Smooth muscle cell (in vitro differentiated cells): Measurements from ENCODE around the gene CACNA2D2. TPM values are rescaled to one million over a fixed set of nuclear protein-coding genes. Genes with fewer than 3 reads are reported as not detected.

Source experiments
- DNase-seq: peaks from one replicate; lab custom pipeline; 2025; ENCODE audit not compliant: unreplicated experiment; lab: John Stamatoyannopoulos, UW
- H2AFZ ChIP-seq: fragments of 200-600 bp; sonication (generic); 2 replicates; pipeline ENCODE4 v1.6.0; 2016; ENCODE audit warnings: antibody characterized with exemption, low read depth, mild to moderate bottlenecking
- H3F3A ChIP-seq: fragments of 200-600 bp; sonication (generic); 2 replicates; pipeline ENCODE4 v1.6.0; 2017; ENCODE audit warnings: antibody characterized with exemption, low read depth
- H3K27ac ChIP-seq: fragments of 200-600 bp; sonication (generic); 2 replicates; pipeline ENCODE4 v1.5.1; 2016; ENCODE audit warnings: low read depth, mild to moderate bottlenecking
- H3K27me3 ChIP-seq: fragments of 200-600 bp; sonication (generic); 2 replicates; pipeline ENCODE4 v1.6.1; 2016; ENCODE audit warnings: low read depth, mild to moderate bottlenecking
- H3K36me3 ChIP-seq: fragments of 200-600 bp; sonication (generic); 2 replicates; pipeline ENCODE4 v1.5.1; 2016; ENCODE audit warnings: low read depth
- H3K4me1 ChIP-seq: fragments of 200-600 bp; sonication (generic); 2 replicates; pipeline ENCODE4 v1.5.1; 2016; ENCODE audit warnings: low read depth
- H3K4me2 ChIP-seq: fragments of 200-600 bp; sonication (generic); 2 replicates; pipeline ENCODE4 v1.6.0; 2016; ENCODE audit warnings: mild to moderate bottlenecking
- H3K4me3 ChIP-seq: fragments of 200-600 bp; sonication (generic); 2 replicates; pipeline ENCODE4 v1.5.1; 2016; ENCODE audit warnings: mild to moderate bottlenecking
- H3K79me2 ChIP-seq: fragments of 200-600 bp; sonication (generic); 2 replicates; pipeline ENCODE4 v1.6.0; 2016; ENCODE audit warnings: low read depth, mild to moderate bottlenecking
- H3K9ac ChIP-seq: fragments of 200-600 bp; sonication (generic); 2 replicates; pipeline ENCODE4 v1.6.0; 2016; ENCODE audit warnings: low read depth
- H3K9me3 ChIP-seq: fragments of 200-600 bp; sonication (generic); replicated peaks from 2 replicates; pipeline ENCODE4 v1.5.1; 2016; ENCODE audit warnings: low read depth
- H4K20me1 ChIP-seq: fragments of 200-600 bp; sonication (generic); 2 replicates; pipeline ENCODE4 v1.6.0; 2016; ENCODE audit warnings: low read depth
- CTCF ChIP-seq: fragments of 200-600 bp; sonication (generic); IDR thresholded peaks from 2 replicates; pipeline ENCODE4 v1.5.1; 2017; ENCODE audit warnings: borderline replicate concordance, mild to moderate bottlenecking, antibody characterized with exemption; ENCODE audit not compliant: insufficient read depth, poor library complexity, severe bottlenecking
- WGBS: methylation state at CpG from one replicate; pipeline ENCODE4 v1.1.7; 2016; ENCODE audit warnings: low lambda C conversion rate; 5-methylcytosine and 5-hydroxymethylcytosine counted together
- polyA plus RNA-seq: library from polyadenylated mRNA; unstranded; fragments of >200 nt; fragmentation: Nextera tagmentation; extraction: Ambion mirVana; gene quantifications from 2 replicates; pipeline ENCODE4 v1.2.1, GENCODE V29; 2016
- total RNA-seq: library from RNA; depleted of rRNA; stranded (reverse); fragments of >200 nt; gene quantifications from 2 replicates; pipeline ENCODE4 v1.2.3, GENCODE V29; 2014

CACNA2D2 gene
- total and polyA plus RNA-seq, 2 experiments from 2014 or later = 0.27 to 0.51 TPM

DNA sequence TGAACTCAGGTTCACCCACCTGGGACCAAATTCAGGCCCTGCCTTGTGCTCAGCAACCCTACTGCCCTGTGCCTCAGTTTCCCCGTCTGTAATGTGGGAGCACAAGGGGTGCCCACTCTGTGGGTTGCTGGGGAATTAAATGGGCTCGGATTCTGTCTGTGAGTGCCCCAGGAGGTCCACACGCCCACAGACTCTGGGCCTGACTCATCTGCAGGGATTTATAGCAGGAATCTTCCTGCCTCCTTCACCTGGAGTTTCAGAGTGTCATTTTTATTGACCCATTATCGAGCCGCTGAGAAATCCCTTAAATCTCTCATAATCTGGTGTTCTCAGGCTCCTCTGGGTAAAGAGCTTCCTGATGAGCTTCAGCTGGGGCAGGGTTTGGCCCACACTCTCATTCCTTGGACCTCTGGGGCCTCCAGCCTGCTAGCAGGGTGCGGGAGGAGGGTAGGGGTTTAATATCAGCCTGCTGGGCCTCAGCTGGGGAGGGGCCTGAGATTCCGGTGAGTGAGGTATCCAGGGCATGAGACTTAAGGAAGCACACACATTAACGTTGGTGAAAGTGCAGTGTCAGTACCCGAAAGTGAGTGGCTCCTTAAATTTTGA, 47.7 kb upstream of the CACNA2D2 start:
- TF ChIP-seq CTCF = no peak
- DNase-seq = no peak
- Histone ChIP-seq H3K27ac (no peak overlapping the region), H3K4me3 (no peak overlapping the region), H3K27me3 (no peaks in the 10 kb centered on the region), H3F3A (no peaks in the 10 kb centered on the region), H3K4me2 (peak overlapping the region; percentile 54), H3K9me3 (no peaks in the 10 kb centered on the region), H3K4me1 (no peaks in the 10 kb centered on the region), H2AFZ (no peak overlapping the region), H3K9ac (no peak overlapping the region), H3K79me2 (no peaks in the 10 kb centered on the region), H4K20me1 (no peaks in the 10 kb centered on the region), H3K36me3 (no peaks in the 10 kb centered on the region)
- 32% methylated on average over 9 of the region's 9 CpGs for WGBS

GRCh38 chr3:50550079-50550736, 46.8 kb upstream of the CACNA2D2 start:
- Histone ChIP-seq H3F3A (no peaks in the 10 kb centered on the region), H2AFZ (no peak overlapping the region), H3K9ac (no peak overlapping the region), H4K20me1 (no peaks in the 10 kb centered on the region), H3K4me1 (no peaks in the 10 kb centered on the region), H3K27ac (no peak overlapping the region), H3K36me3 (no peaks in the 10 kb centered on the region), H3K4me2 (no peak overlapping the region), H3K4me3 (no peak overlapping the region), H3K9me3 (no peaks in the 10 kb centered on the region), H3K27me3 (no peaks in the 10 kb centered on the region), H3K79me2 (no peaks in the 10 kb centered on the region)
- peak; percentile 70 for TF ChIP-seq CTCF
- 62% methylated on average over 9 of the region's 13 CpGs for WGBS
- peak; percentile 19 for DNase-seq

DNA sequence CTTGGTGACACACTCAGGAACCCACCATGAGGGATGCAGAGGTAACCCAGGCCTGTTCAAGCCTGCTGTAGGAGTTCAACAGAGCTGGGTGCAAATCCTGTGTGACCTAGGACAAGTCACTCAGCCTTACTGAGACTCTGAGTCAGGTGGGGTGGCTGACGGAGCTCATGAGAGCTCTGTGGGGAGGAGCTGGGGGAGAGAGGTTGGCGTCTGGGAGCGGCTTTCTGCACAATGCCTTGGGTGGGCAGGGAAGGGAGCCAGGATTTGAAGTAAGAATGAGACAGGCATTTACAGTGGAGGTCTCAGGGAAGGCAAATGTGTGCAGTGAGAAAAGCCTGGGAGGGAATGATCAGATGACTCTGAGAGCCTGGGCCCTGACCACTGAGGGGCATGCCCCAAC, 45.8 kb upstream of the CACNA2D2 start:
- Histone ChIP-seq H3K27me3 (no peaks in the 10 kb centered on the region), H4K20me1 (no peaks in the 10 kb centered on the region), H3K9me3 (no peaks in the 10 kb centered on the region), H2AFZ (no peak overlapping the region), H3F3A (no peaks in the 10 kb centered on the region), H3K9ac (no peak overlapping the region), H3K79me2 (no peaks in the 10 kb centered on the region), H3K4me3 (no peak overlapping the region), H3K27ac (no peak overlapping the region), H3K4me1 (no peaks in the 10 kb centered on the region), H3K36me3 (no peaks in the 10 kb centered on the region), H3K4me2 (no peak overlapping the region)
- DNase-seq = no peak
- WGBS = 82% methylated on average over 3 of the region's 3 CpGs
- no peak for TF ChIP-seq CTCF

- no peaks in the 10 kb centered on the region for H3K9me3 ChIP-seq
- H3K4me3 ChIP-seq = no peak overlapping the region
- no peak overlapping the region for H2AFZ ChIP-seq
- H3K36me3 ChIP-seq = no peaks in the 10 kb centered on the region
- no peak overlapping the region for H3K9ac ChIP-seq
- H3K4me2 ChIP-seq = no peak overlapping the region
- H4K20me1 ChIP-seq = no peaks in the 10 kb centered on the region
- WGBS = 76% methylated on average over 1 of the region's 1 CpG
- H3K27me3 ChIP-seq = no peaks in the 10 kb centered on the region
- H3K4me1 ChIP-seq = no peaks in the 10 kb centered on the region
- TF ChIP-seq CTCF = no peak
- no peaks in the 10 kb centered on the region for H3F3A ChIP-seq
- no peaks in the 10 kb centered on the region for H3K79me2 ChIP-seq
- DNase-seq = no peak
- no peak overlapping the region for H3K27ac ChIP-seq
Measured at GRCh38 chr3:50545781-50546180, 42.3 kb upstream of the CACNA2D2 start.
